GM10266 (cell line): Measurements from ENCODE around the gene GSTT2B.
A peak's percentile ranks its signal among the peaks of the same experiment; 100 is the strongest.
"Not testable (repeated sequence)": the region's sequence is repeated elsewhere in the genome, so short reads cannot be mapped to it uniquely, and the experiment has no call there.

Experiments
- DNase-seq: peaks from one replicate; pipeline ENCODE4 v3.0.0; 2012; ENCODE audit errors: extremely low spot score
- TF ChIP-seq, protein P1 (sequence below): IDR thresholded peaks from 2 replicates; pipeline ENCODE4 v1.5.1; 2012; ENCODE audit warnings: mild to moderate bottlenecking, low read depth; ENCODE audit not compliant: control insufficient read depth, insufficient read depth; ENCODE audit errors: missing control alignments

GSTT2B gene

DNA sequence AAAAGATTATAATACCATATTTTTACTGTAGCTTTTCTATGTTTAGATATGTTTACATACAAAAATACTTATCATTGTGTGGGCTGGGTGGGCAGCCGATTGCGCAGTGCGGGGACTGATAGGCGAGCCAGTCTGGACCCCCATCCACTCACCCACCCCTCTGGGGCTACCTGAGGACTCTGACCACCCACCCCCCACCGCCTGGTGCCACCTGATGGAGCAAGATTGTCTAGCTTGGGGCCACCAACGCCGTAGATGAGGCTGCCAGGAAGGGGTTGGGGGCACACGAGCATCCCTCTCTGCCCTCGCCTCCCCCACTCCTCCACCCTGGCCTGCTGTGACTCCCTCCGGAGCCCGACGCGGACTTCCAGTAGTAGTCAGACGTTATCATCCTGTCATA, 34.4 kb downstream of the GSTT2B start:
- DNase-seq = no peak
- TF ChIP-seq, protein P1, sequence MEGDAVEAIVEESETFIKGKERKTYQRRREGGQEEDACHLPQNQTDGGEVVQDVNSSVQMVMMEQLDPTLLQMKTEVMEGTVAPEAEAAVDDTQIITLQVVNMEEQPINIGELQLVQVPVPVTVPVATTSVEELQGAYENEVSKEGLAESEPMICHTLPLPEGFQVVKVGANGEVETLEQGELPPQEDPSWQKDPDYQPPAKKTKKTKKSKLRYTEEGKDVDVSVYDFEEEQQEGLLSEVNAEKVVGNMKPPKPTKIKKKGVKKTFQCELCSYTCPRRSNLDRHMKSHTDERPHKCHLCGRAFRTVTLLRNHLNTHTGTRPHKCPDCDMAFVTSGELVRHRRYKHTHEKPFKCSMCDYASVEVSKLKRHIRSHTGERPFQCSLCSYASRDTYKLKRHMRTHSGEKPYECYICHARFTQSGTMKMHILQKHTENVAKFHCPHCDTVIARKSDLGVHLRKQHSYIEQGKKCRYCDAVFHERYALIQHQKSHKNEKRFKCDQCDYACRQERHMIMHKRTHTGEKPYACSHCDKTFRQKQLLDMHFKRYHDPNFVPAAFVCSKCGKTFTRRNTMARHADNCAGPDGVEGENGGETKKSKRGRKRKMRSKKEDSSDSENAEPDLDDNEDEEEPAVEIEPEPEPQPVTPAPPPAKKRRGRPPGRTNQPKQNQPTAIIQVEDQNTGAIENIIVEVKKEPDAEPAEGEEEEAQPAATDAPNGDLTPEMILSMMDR = no peak

DNA sequence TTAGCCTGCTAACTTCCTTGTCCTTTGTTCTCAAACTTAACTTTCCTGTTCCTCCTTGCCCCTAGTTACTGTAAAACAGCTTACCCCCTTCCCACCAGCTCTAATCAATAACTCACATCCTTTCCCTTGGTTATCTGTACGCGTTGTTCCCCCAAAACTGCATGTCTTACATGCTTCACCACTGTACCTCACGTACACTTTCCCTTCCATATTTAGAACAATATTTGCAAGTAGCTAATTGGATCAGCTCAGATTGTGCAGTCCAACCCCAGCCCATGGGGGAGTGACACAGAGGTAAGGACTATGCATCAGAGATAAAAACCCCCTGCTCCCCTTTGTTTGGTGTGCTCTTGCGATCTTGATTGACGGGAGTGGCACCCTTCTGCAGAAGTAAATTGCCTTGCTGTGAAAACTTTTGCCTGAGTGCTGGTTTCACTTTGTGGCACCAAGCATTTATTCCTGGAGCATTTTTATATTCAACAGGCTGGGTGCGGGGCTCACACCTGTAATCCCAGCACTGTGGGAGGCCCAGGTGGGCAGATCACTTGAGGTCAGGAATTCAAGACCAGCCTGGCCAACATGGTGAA, 35.9 kb downstream of the GSTT2B start:
- TF ChIP-seq, protein P1 = no peak
- no peak for DNase-seq

DNA sequence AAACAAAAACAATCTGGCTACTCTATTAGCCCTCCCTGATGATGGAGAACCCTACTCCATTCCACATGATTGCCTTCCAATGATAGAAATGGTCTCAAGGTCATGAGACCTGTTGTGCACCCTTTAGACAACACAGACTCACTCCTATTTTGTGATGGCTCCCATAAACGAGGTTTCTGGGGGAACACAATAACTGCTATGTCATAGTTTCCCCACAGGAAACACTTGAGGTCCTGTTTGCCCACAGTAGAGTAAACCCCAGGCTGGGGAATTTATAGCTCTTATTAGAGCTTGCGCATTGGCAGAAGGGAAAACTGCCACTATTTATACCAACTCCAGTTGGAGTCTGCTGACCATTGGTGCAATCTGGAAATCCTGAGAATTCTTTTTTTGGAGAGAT, 38.1 kb downstream of the GSTT2B start:
- DNase-seq = no peak
- TF ChIP-seq, protein P1 = no peak

DNA sequence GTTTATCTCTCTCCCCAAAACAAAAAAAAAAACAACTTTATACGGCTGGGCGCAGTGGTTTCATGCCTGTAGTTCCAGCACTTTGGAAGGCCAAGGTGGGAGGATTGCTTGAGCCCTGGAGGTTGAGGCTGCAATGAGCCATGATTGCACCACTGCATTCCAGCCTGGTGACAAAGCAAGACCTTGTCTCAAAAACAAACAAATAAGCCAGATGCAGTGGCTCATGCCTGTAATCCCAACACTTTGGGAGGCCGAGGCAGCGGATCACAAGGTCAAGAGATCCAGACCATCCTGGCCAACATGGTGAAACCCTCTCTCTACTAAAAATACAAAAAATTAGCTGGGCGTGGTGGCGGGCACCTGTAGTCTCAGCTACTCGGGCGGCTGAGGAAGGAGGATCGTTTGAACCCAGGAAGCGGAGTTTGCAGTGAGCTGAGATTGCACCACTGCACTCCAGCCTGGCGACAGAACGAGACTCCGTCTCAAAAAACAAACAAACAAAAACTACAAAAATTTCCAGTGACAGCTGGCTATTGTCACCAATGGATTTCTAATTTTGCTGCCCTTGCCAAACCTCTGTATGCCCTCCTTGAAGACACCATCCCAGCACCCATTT, 39.3 kb downstream of the GSTT2B start:
- not testable (repeated sequence) for DNase-seq

DNA sequence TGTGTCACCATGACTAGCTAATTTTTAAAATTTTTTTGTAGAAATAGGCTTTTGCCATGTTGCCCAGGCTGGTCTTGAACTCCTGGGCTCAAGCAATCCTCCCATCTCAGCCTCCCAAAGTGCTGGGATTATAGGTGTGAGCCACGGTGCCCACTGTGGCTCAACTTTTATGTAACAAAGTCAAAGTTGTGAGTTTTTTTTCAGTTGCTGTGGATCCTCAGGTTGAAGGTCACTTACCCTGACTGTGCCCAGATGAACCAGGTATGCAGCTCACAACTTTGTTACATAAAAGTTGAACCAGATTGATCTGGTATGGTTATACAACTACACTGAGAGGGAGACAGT, 40.8 kb downstream of the GSTT2B start:
- DNase-seq = not testable (repeated sequence)

DNA sequence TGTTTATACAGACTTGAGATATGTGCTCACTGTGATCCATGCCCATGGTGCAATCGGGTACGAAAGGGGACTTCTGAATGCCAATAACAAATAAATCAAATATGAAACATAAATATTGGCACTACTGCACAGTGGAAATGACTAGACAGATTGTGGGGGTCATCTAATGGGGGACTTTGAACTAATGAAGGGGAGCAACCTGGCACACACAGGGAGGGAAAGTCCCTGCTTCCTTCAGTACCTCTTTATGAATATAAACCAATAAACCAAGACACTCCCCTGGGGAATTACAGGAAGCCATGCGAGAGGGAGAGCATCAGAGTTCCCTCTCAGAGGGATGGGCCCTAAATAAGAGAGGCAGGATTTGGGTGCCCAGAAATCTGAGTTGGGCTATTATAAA, 45.7 kb downstream of the GSTT2B start:
- DNase-seq = no peak
- TF ChIP-seq, protein P1 = no peak

DNA sequence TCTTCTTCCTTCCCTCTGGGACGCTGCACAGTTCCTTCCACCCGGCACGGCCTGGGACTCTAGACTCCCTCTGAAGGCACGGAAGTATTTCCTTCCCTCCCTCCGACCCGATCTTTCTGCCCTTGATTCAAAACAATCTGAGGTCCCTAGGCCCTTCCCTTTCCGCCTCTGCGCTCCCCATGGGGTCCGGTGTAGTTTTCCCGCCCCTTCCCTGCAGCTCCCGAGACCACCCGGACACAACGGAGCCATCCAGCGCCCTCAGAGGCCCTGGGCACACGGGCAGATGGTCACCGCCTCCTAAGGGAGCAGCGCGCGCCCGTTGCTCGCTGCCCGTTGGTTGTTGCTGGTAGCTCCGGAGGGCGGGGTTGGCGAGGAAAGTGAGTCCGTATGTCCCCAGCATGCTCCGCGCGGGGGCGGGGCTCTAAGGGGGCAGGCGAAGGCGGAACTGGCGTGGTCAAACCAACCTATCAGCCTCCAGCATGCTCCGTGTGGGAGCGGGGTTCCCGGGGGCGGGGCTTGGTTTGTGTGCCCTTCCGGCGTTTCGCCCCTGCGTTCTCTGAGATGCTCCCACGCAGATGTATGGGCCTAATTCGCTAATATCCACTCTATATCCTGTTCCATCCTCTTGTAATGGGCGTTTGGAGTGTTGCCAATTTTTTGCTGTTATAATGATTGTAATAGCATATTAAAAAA, 47.2 kb downstream of the GSTT2B start:
- TF ChIP-seq, protein P1 = no peak

DNA sequence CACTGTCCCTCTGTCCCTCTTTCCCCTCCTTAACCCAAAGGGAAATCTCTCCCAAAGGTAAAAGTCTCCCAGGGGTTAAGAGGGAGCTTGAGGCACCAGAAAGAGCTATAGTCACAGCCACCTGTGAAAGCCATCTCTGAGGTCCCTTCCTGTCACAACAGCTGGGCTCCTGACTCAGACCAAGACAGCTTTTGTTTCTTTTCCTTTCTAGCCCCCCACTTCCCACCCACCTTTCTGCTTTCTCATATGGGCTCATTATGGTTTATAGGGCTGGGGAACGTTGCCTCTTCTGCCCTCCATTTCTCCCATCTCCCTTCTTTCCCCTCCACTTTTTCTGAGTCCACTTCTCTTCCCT, 47.7 kb downstream of the GSTT2B start:
- peak; percentile 50 for DNase-seq
- TF ChIP-seq, protein P1 = no peak

More for the DNA sequence above, 47.2 kb downstream of the GSTT2B start:
- DNase-seq = peak; percentile 95
